ENCODE measurements around the gene SLC5A10. TPM values are rescaled to one million over a fixed set of nuclear protein-coding genes. Genes with fewer than 3 reads are reported as not detected.
A peak's percentile ranks its signal among the peaks of the same experiment; 100 is the strongest.

Gene SLC5A10
- total RNA-seq: under 1 TPM in 2 of 6 experiments, not detected in 4; 0.07 to 0.14 TPM
- long read RNA-seq: 0 reads

DNA sequence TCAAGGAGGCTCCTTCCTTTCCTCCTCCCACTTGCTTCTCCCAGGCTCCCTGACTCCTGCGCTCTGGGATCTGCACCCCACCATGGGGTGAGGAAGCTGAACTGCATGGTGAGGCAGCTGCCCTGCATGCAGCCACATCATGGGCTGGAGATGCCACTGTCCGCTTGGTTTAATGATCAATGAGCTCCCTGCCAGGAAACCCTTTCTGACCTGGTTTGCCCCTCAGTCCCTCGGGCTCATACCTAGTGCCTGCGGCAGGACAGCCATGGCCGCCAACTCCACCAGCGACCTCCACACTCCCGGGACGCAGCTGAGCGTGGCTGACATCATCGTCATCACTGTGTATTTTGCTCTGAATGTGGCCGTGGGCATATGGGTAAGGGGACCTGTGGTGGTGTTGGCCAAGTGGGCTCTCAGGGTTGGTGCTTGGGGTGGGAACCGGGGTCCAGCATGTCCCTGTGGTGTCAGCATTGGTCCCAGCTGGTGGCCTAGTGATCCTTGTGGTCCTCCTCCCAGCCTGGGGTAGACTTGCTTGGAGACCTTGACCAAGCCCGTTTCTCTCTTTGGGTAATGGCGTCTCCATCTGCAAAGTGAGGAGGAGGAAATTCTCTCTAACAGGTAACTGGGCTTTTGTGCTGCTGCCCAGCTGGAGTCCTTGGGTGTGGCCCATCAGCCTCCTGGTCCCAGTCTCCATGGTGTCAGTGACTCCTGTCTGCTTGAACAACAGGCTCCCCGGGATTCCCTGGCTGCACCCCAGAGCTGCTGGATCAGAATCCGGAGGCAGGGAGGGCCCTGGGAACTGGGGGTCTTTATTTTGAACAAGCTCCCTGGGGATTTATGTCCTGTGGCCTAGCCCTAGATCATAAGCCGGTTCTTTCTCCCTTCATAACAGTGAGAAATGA lies at the start of gene SLC5A10:
TSS of gene SLC5A10 (plus strand) at position 225 of the 902 bp plus-strand sequence. CDS start at position 266, 41 bp downstream.
- TF ChIP-seq CTCF (IDR thresholded peaks at IDR 0.05) (peak; percentile 14 to 29 (median 15)), POLR2A (IDR thresholded peaks at IDR 0.05) (no peak)
- Histone ChIP-seq H3K27ac (no peak within 1 kb of the TSS), H3K27me3 (no peaks in the 10 kb centered on the region), H3K4me3 (no peak within 1 kb of the TSS), H3K36me3 (no peaks in the 10 kb centered on the region), H3K4me1 (no peaks in the 10 kb centered on the region), H3K9me3 (no peaks in the 10 kb centered on the region)
- ATAC-seq: peak; percentile 26 to 53 (median 46)
- 78% methylated on average over 4 of the region's 17 CpGs for WGBS (ENCODE audit: insufficient coverage, low coverage, low lambda C conversion rate, missing lambda C conversion rate)
- intact Hi-C loops (cut with DNase I): no loop called here
- no peak for DNase-seq

- ATAC-seq: no peak
- no peaks in the 10 kb centered on the region for H3K27me3 ChIP-seq
- no peak for TF ChIP-seq POLR2A (IDR thresholded peaks at IDR 0.05)
- no peak for TF ChIP-seq CTCF (IDR thresholded peaks at IDR 0.05)
- 94% methylated on average over 5 of the region's 5 CpGs for WGBS (ENCODE audit: insufficient coverage, low coverage, low lambda C conversion rate, missing lambda C conversion rate)
- H3K36me3 ChIP-seq: peaks cover 0 to 20% (median 0%) of the 10 kb centered on the region in 4 donors
- H3K27ac ChIP-seq: no peak overlapping the region
- intact Hi-C loops (cut with DNase I): no loop called here
- no peaks in the 10 kb centered on the region for H3K4me1 ChIP-seq
- no peaks in the 10 kb centered on the region for H3K9me3 ChIP-seq
- no peak for DNase-seq
- H3K4me3 ChIP-seq: no peak overlapping the region
Measured at GRCh38 chr17:18904482-18904881, 47.5 kb upstream of the SLC5A10 start.

- intact Hi-C loops (cut with DNase I): no loop called here
- TF ChIP-seq POLR2A (IDR thresholded peaks at IDR 0.05): no peak
- TF ChIP-seq CTCF (IDR thresholded peaks at IDR 0.05): no peak
- 91% methylated on average over 5 of the region's 5 CpGs for WGBS (ENCODE audit: insufficient coverage, low coverage, low lambda C conversion rate, missing lambda C conversion rate)
- Histone ChIP-seq H3K27me3 (no peaks in the 10 kb centered on the region), H3K36me3 (peaks cover 0 to 20% (median 0%) of the 10 kb centered on the region in 4 donors), H3K4me3 (no peak overlapping the region), H3K9me3 (no peaks in the 10 kb centered on the region), H3K27ac (no peak overlapping the region), H3K4me1 (no peaks in the 10 kb centered on the region)
- ATAC-seq (no peak), DNase-seq (no peak)
Measured at GRCh38 chr17:18905226-18905625, 46.7 kb upstream of the SLC5A10 start.

GRCh38 chr17:18910326-18910725 lies 41.6 kb upstream of the SLC5A10 start:
- H3K4me3 ChIP-seq: no peak overlapping the region
- no peak for DNase-seq
- WGBS (ENCODE audit: insufficient coverage, low coverage, low lambda C conversion rate, missing lambda C conversion rate): 94% methylated on average over 5 of the region's 5 CpGs
- ATAC-seq: no peak
- TF ChIP-seq CTCF (IDR thresholded peaks at IDR 0.05): no peak
- no peak for TF ChIP-seq POLR2A (IDR thresholded peaks at IDR 0.05)
- H3K36me3 ChIP-seq: peaks cover 0 to 36% (median 9%) of the 10 kb centered on the region in 4 donors
- no peaks in the 10 kb centered on the region for H3K4me1 ChIP-seq
- intact Hi-C loops (cut with DNase I): no loop called here
- H3K9me3 ChIP-seq: no peaks in the 10 kb centered on the region
- H3K27me3 ChIP-seq: no peaks in the 10 kb centered on the region
- no peak overlapping the region for H3K27ac ChIP-seq
